ENCODE measurements around the gene LRMDA. TPM values are rescaled to one million over a fixed set of nuclear protein-coding genes. Genes with fewer than 3 reads are reported as not detected.

The LRMDA gene
- total and polyA plus RNA-seq, 2 donors (not counting 1 experiment from before 2014, with no cell fraction given): 0.12 TPM; not detected in 1

GRCh38 chr10:75428434-75429158, 2.8 kb upstream of the LRMDA start:
- H3K9me3 Mint-ChIP-seq (ENCODE audit: insufficient read depth): no peaks in the 10 kb centered on the region
- no peak overlapping the region for H3K4me3 ChIP-seq (ENCODE audit: control extremely low read depth in 1 of 5, extremely low read depth in 1 of 5, insufficient read depth in 1 of 5, low read depth in 2 of 5, low read length in 4 of 5)
- no peak overlapping the region for H3K9ac ChIP-seq (ENCODE audit: low read length)
- TF ChIP-seq CTCF (IDR thresholded peaks at IDR 0.05) (no peak), EZH2 (IDR thresholded peaks at IDR 0.05; ENCODE audit: borderline replicate concordance, insufficient read depth, low read depth, low read length, poor library complexity, severe bottlenecking) (no peak)
- CTCF ChIA-PET: no interaction called here
- H3K27me3 Mint-ChIP-seq: peaks cover 41% of the 10 kb centered on the region
- H3K9me3 ChIP-seq (ENCODE audit: control extremely low read depth in 1 of 3, control insufficient read depth in 2 of 3, insufficient read depth in 1 of 3, low read length in 2 of 3): no peaks in the 10 kb centered on the region
- H2AFZ ChIP-seq (ENCODE audit: insufficient read depth, low read depth, low read length, poor library complexity, severe bottlenecking): no peak overlapping the region
- H3K79me2 ChIP-seq (ENCODE audit: control insufficient read depth, insufficient read depth, low read length): no peaks in the 10 kb centered on the region
- ATAC-seq (ENCODE audit: low read depth) (no peak), DNase-seq (no peak)
- POLR2A ChIA-PET: no interaction called here
- H3K4me1 ChIP-seq (ENCODE audit: control insufficient read depth in 2 of 2, insufficient read depth in 2 of 2, low read length in 2 of 2): peaks cover 4% of the 10 kb centered on the region in 2 donors
- H3K27ac ChIP-seq (ENCODE audit: low read length in 2 of 2): no peak overlapping the region
- intact Hi-C loops (cut with micrococcal nuclease): no loop called here
- H3K4me3 Mint-ChIP-seq: no peak overlapping the region
- no peak overlapping the region for H3K4me2 ChIP-seq (replicated peaks; ENCODE audit: low read depth, low read length, poor library complexity, severe bottlenecking)
- H3K27ac Mint-ChIP-seq: no peak overlapping the region
- no peaks in the 10 kb centered on the region for H4K20me1 ChIP-seq (ENCODE audit: control insufficient read depth, insufficient read depth, low read length, poor library complexity, severe bottlenecking)
- 87% methylated on average over 6 of the region's 9 CpGs for WGBS (ENCODE audit: insufficient coverage)
- peaks cover 0 to 37% (median 13%) of the 10 kb centered on the region in 4 experiments for H3K27me3 ChIP-seq (replicated peaks in 1 of 4; ENCODE audit: control extremely low read depth in 1 of 4, control insufficient read depth in 3 of 4, insufficient read depth in 4 of 4, low read length in 3 of 4)
- H3K36me3 ChIP-seq (replicated peaks in 1 of 2; ENCODE audit: control extremely low read depth in 1 of 2, control insufficient read depth in 1 of 2, extremely low read depth in 1 of 2, insufficient read depth in 2 of 2, low read length in 1 of 2): no peaks in the 10 kb centered on the region
- peaks cover 10% of the 10 kb centered on the region for H3K4me1 Mint-ChIP-seq

GRCh38 chr10:75429159-75429827, 2.1 kb upstream of the LRMDA start:
- peaks cover 46% of the 10 kb centered on the region for H3K27me3 Mint-ChIP-seq
- peaks cover 4% of the 10 kb centered on the region in 2 donors for H3K4me1 ChIP-seq (ENCODE audit: control insufficient read depth in 2 of 2, insufficient read depth in 2 of 2, low read length in 2 of 2)
- 94% methylated on average over 3 of the region's 5 CpGs for WGBS (ENCODE audit: insufficient coverage)

More at GRCh38 chr10:75429159-75429827, 2.1 kb upstream of the LRMDA start:
- H3K9me3 ChIP-seq (ENCODE audit: control extremely low read depth in 1 of 3, control insufficient read depth in 2 of 3, insufficient read depth in 1 of 3, low read length in 2 of 3): no peaks in the 10 kb centered on the region
- Mint-ChIP-seq H3K4me3 (no peak overlapping the region), H3K27ac (no peak overlapping the region), H3K4me1 (peaks cover 10% of the 10 kb centered on the region), H3K9me3 (ENCODE audit: insufficient read depth) (no peaks in the 10 kb centered on the region)
- no peak overlapping the region for H3K4me3 ChIP-seq (ENCODE audit: control extremely low read depth in 1 of 5, extremely low read depth in 1 of 5, insufficient read depth in 1 of 5, low read depth in 2 of 5, low read length in 4 of 5)
- no peak for TF ChIP-seq CTCF (IDR thresholded peaks at IDR 0.05)
- TF ChIP-seq EZH2 (IDR thresholded peaks at IDR 0.05; ENCODE audit: borderline replicate concordance, insufficient read depth, low read depth, low read length, poor library complexity, severe bottlenecking): no peak
- ChIA-PET POLR2A (no interaction called here), CTCF (no interaction called here)
- H3K9ac ChIP-seq (ENCODE audit: low read length): no peak overlapping the region
- H3K79me2 ChIP-seq (ENCODE audit: control insufficient read depth, insufficient read depth, low read length): no peaks in the 10 kb centered on the region
- no peak overlapping the region for H3K4me2 ChIP-seq (replicated peaks; ENCODE audit: low read depth, low read length, poor library complexity, severe bottlenecking)
- DNase-seq (no peak), ATAC-seq (ENCODE audit: low read depth) (no peak)
- H3K27me3 ChIP-seq (replicated peaks in 1 of 4; ENCODE audit: control extremely low read depth in 1 of 4, control insufficient read depth in 3 of 4, insufficient read depth in 4 of 4, low read length in 3 of 4): peaks cover 0 to 40% (median 14%) of the 10 kb centered on the region in 4 experiments
- intact Hi-C loops (cut with micrococcal nuclease): no loop called here
- no peaks in the 10 kb centered on the region for H4K20me1 ChIP-seq (ENCODE audit: control insufficient read depth, insufficient read depth, low read length, poor library complexity, severe bottlenecking)
- no peak overlapping the region for H2AFZ ChIP-seq (ENCODE audit: insufficient read depth, low read depth, low read length, poor library complexity, severe bottlenecking)
- no peak overlapping the region for H3K27ac ChIP-seq (ENCODE audit: low read length in 2 of 2)
- H3K36me3 ChIP-seq (replicated peaks in 1 of 2; ENCODE audit: control extremely low read depth in 1 of 2, control insufficient read depth in 1 of 2, extremely low read depth in 1 of 2, insufficient read depth in 2 of 2, low read length in 1 of 2): no peaks in the 10 kb centered on the region
